Dermis microvascular lymphatic vessel endothelial cell (primary cell): Measurements from ENCODE around the gene HNRNPUL2. TPM values are rescaled to one million over a fixed set of nuclear protein-coding genes. Genes with fewer than 3 reads are reported as not detected.
"Not testable (repeated sequence)": the region's sequence is repeated elsewhere in the genome, so short reads cannot be mapped to it uniquely, and the experiment has no call there.

ENCODE experiments used
- DNase-seq, 2 donors: peaks; one replicate each; pipeline versions ENCODE4 v3.0.0 to v3.0.0-alpha.2; 2010; ENCODE audit warnings: low read depth in 2 of 2
- total RNA-seq: library from RNA; depleted of rRNA; stranded (reverse); fragments of >200 nt; gene quantifications from 2 replicates; pipeline ENCODE4 v1.2.1, GENCODE V29; 2014

The HNRNPUL2 gene
- total RNA-seq, 1 donor from 2014 or later: 7.6 TPM

- peak in 1 of 2 donors; percentile 13 for DNase-seq
Measured at GRCh38 chr11:62705413-62705812, 21.8 kb downstream of the HNRNPUL2 start.

GRCh38 chr11:62703921-62704320 lies 23.3 kb downstream of the HNRNPUL2 start:
- DNase-seq: not testable (repeated sequence)

GRCh38 chr11:62702246-62702645 lies 25.0 kb downstream of the HNRNPUL2 start:
- DNase-seq: no peak

- DNase-seq: peak; percentile 74 to 88
Measured at GRCh38 chr11:62694455-62695167, 32.6 kb downstream of the HNRNPUL2 start.

GRCh38 chr11:62693624-62694023 lies 33.6 kb downstream of the HNRNPUL2 start:
- DNase-seq: not testable (repeated sequence)

GRCh38 chr11:62689421-62690183 lies 37.7 kb downstream of the HNRNPUL2 start, which contains the start of gene LRRN4CL:
TSS of gene LRRN4CL (minus strand) at chr11:62689530. CDS start at chr11:62688508, 1,022 bp downstream.
- no peak for DNase-seq

GRCh38 chr11:62688491-62688890 lies 38.8 kb downstream of the HNRNPUL2 start:
- no peak for DNase-seq

GRCh38 chr11:62687508-62688396 lies 39.5 kb downstream of the HNRNPUL2 start:
- no peak for DNase-seq

- no peak for DNase-seq
Measured at GRCh38 chr11:62682518-62682917, 44.7 kb downstream of the HNRNPUL2 start.

GRCh38 chr11:62680825-62681240 lies 46.4 kb downstream of the HNRNPUL2 start:
- peak; percentile 71 to 82 for DNase-seq

- DNase-seq: peak; percentile 74 to 89
Measured at GRCh38 chr11:62678770-62679696, 48.2 kb downstream of the HNRNPUL2 start, which contains the start of gene UBXN1. TSS of gene UBXN1 (minus strand) at chr11:62679073. CDS start at chr11:62678923, 150 bp downstream.

GRCh38 chr11:62678433-62678769 lies 48.9 kb downstream of the HNRNPUL2 start:
- DNase-seq: no peak

- no peak for DNase-seq
Measured at GRCh38 chr11:62677714-62678113, 49.5 kb downstream of the HNRNPUL2 start.

- no peak for DNase-seq
Measured at GRCh38 chr11:62677156-62677555, 50.1 kb downstream of the HNRNPUL2 start.

GRCh38 chr11:62676698-62677097 lies 50.6 kb downstream of the HNRNPUL2 start:
- no peak for DNase-seq

GRCh38 chr11:62675415-62675814 lies 51.8 kb downstream of the HNRNPUL2 start:
- DNase-seq: not testable (repeated sequence)

- DNase-seq: no peak
Measured at GRCh38 chr11:62673196-62673525, 54.1 kb downstream of the HNRNPUL2 start.

GRCh38 chr11:62671608-62672389 lies 55.5 kb downstream of the HNRNPUL2 start, which contains the start of the genes LBHD1 and UQCC3:
TSS of gene LBHD1 (minus strand) at chr11:62672267. CDS start at chr11:62670031, 2,236 bp downstream.
TSS of gene UQCC3 (plus strand) at chr11:62671673. CDS start at chr11:62671746, 73 bp downstream.
- peak; percentile 65 to 87 for DNase-seq

GRCh38 chr11:62671236-62671607 lies 56.0 kb downstream of the HNRNPUL2 start:
- no peak for DNase-seq
